H1 (cell line): ENCODE data around the gene VPS37C. TPM values are rescaled to one million over a fixed set of nuclear protein-coding genes. Genes with fewer than 3 reads are reported as not detected.
A peak's percentile ranks its signal among the peaks of the same experiment; 100 is the strongest.

Experiments
- CTCF ChIA-PET: fragments of 300-600 bp; sonication (Branson Sonifier 250); formaldehyde crosslinking; loops from one replicate; lab custom pipeline; 2021; ENCODE audit not compliant: partially characterized antibody; lab: Charles Lee
- POLR2A ChIA-PET: fragments of 300-600 bp; sonication (Branson Sonifier 250); formaldehyde crosslinking; loops from one replicate; lab custom pipeline; 2021; ENCODE audit warnings: inconsistent platforms; ENCODE audit not compliant: partially characterized antibody; lab: Charles Lee
- DNase-seq, 2 experiments: peaks; one replicate each; pipeline versions ENCODE4 v3.0.0 to v3.0.0-alpha.2; 2010 to 2022; ENCODE audit warnings: low spot score in 2 of 2, low read depth in 1 of 2, mixed read lengths in 1 of 2
- FAIRE-seq: peaks from 2 replicates; lab custom pipeline; 2011; peaks lifted over from hg19 to GRCh38; lab: Jason Lieb, UNC
- H2AFZ ChIP-seq: 2 replicates; pipeline ENCODE4 v1.8.1; 2012; ENCODE audit warnings: low read length, inconsistent platforms
- H2AK5ac ChIP-seq: 2 replicates; pipeline ENCODE4 v1.6.1; 2013; ENCODE audit warnings: low read depth, low read length
- H2BK120ac ChIP-seq: replicated peaks from 2 replicates; pipeline ENCODE3; 2013; ENCODE audit warnings: low read depth, low read length, inconsistent platforms
- H2BK12ac ChIP-seq: 2 replicates; pipeline ENCODE4 v1.6.1; 2013; ENCODE audit warnings: low read depth, low read length
- H2BK15ac ChIP-seq: 2 replicates; pipeline ENCODE4 v1.6.1; 2013; ENCODE audit warnings: low read length
- H2BK20ac ChIP-seq: 2 replicates; pipeline ENCODE4 v1.6.1; 2013; ENCODE audit warnings: low read length
- H2BK5ac ChIP-seq: 2 replicates; pipeline ENCODE4 v1.6.1; 2013; ENCODE audit warnings: low read depth, low read length
- H3K14ac ChIP-seq: 2 replicates; pipeline ENCODE4 v1.6.1; 2013; ENCODE audit warnings: inconsistent platforms; ENCODE audit not compliant: insufficient read length
- H3K18ac ChIP-seq: 2 replicates; pipeline ENCODE4 v1.6.1; 2013; ENCODE audit warnings: low read length; ENCODE audit errors: extremely low read depth
- H3K23ac ChIP-seq: 2 replicates; pipeline ENCODE4 v1.6.1; 2013; ENCODE audit warnings: inconsistent platforms; ENCODE audit not compliant: insufficient read length
- H3K23me2 ChIP-seq: 2 replicates; pipeline ENCODE4 v1.6.1; 2013; ENCODE audit warnings: low read depth, low read length
- H3K27ac ChIP-seq: 2 replicates; pipeline ENCODE4 v1.6.1; 2011; ENCODE audit warnings: low read depth, low read length, inconsistent platforms
- H3K27me3 ChIP-seq, 4 experiments: replicated peaks in 1 of 4; 1 replicate in 1 of 4; 2 replicates in 3 of 4; pipeline versions ENCODE4 v1.6.1 to v1.8.1; 2011 to 2013; ENCODE audit warnings: low read length in 3 of 4, mild to moderate bottlenecking in 3 of 4, inconsistent platforms in 2 of 4, mixed read lengths in 2 of 4, moderate library complexity in 1 of 4; ENCODE audit not compliant: control insufficient read depth in 3 of 4, insufficient read depth in 3 of 4; ENCODE audit errors: extremely low read depth in 1 of 4
- H3K36me3 ChIP-seq, 4 experiments: 2 replicates each; pipeline versions ENCODE4 v1.6.1 to v1.8.1; 2011 to 2013; ENCODE audit warnings: mild to moderate bottlenecking in 4 of 4, low read length in 3 of 4, moderate library complexity in 2 of 4, control low read depth in 1 of 4, inconsistent platforms in 1 of 4; ENCODE audit not compliant: insufficient read depth in 4 of 4, control insufficient read depth in 2 of 4
- H3K4ac ChIP-seq: replicated peaks from 2 replicates; pipeline ENCODE3; 2013; ENCODE audit warnings: low read length, low read depth, mixed read lengths, inconsistent platforms; ENCODE audit not compliant: insufficient read length
- H3K4me1 ChIP-seq, 4 experiments: replicated peaks in 1 of 4; 1 replicate in 1 of 4; 2 replicates in 3 of 4; pipeline versions ENCODE4 v1.6.1 to v1.8.1; 2011 to 2013; ENCODE audit warnings: low read length in 3 of 4, inconsistent platforms in 2 of 4, mixed read lengths in 1 of 4; ENCODE audit not compliant: insufficient read depth in 4 of 4, control insufficient read depth in 3 of 4
- H3K4me2 ChIP-seq, 2 experiments: 2 replicates each; pipeline versions ENCODE4 v1.6.1 to v1.8.1; 2011 to 2013; ENCODE audit warnings: low read depth in 2 of 2, low read length in 2 of 2, control low read depth in 1 of 2, inconsistent platforms in 1 of 2, mild to moderate bottlenecking in 1 of 2; ENCODE audit not compliant: insufficient read depth in 1 of 2
- H3K4me3 ChIP-seq, 4 experiments: fragments of 200-600, 300-600 bp in 1 of 4; sonication (generic), shearing (Covaris generic), sonication (Bioruptor Twin) in 1 of 4; 2 replicates each; pipeline versions ENCODE4 v1.5.1 to v1.8.1; 2011 to 2016; ENCODE audit warnings: low read length in 4 of 4, low read depth in 3 of 4, control low read depth in 2 of 4, inconsistent platforms in 2 of 4, mild to moderate bottlenecking in 2 of 4, mixed read lengths in 1 of 4, moderate library complexity in 1 of 4; ENCODE audit not compliant: insufficient read depth in 2 of 4; ENCODE audit errors: extremely low read depth in 1 of 4
- H3K56ac ChIP-seq: replicated peaks from 2 replicates; pipeline ENCODE3; 2013; ENCODE audit warnings: low read depth, mild to moderate bottlenecking, mixed read lengths, low read length, inconsistent platforms; ENCODE audit not compliant: insufficient read length
- H3K79me1 ChIP-seq: 2 replicates; pipeline ENCODE4 v1.6.1; 2013; ENCODE audit warnings: low read depth, low read length, control low read depth
- H3K79me2 ChIP-seq, 2 experiments: 2 replicates each; pipeline versions ENCODE4 v1.6.1 to v1.8.1; 2012 to 2013; ENCODE audit warnings: low read length in 2 of 2, mild to moderate bottlenecking in 2 of 2, inconsistent platforms in 1 of 2; ENCODE audit not compliant: insufficient read depth in 2 of 2, control insufficient read depth in 1 of 2
- H3K9ac ChIP-seq, 4 experiments: replicated peaks in 1 of 4; 1 replicate in 1 of 4; 2 replicates in 3 of 4; pipeline versions ENCODE4 v1.6.1 to v1.8.1; 2011 to 2013; ENCODE audit warnings: low read depth in 3 of 4, low read length in 3 of 4, control low read depth in 2 of 4, mild to moderate bottlenecking in 2 of 4, moderate library complexity in 2 of 4, inconsistent platforms in 1 of 4; ENCODE audit errors: extremely low read depth in 1 of 4
- H3K9me3 ChIP-seq, 2 experiments: 2 replicates each; pipeline versions ENCODE4 v1.6.1 to v1.8.1; 2012 to 2013; ENCODE audit warnings: mild to moderate bottlenecking in 2 of 2, moderate library complexity in 2 of 2, control low read depth in 1 of 2, inconsistent platforms in 1 of 2, low read depth in 1 of 2, low read length in 1 of 2, mixed read lengths in 1 of 2; ENCODE audit not compliant: insufficient read depth in 2 of 2
- H4K20me1 ChIP-seq, 2 experiments: replicated peaks in 1 of 2; 2 replicates each; pipeline versions ENCODE3 to v1.8.1; 2011 to 2013; ENCODE audit warnings: inconsistent platforms in 2 of 2, low read length in 2 of 2, mild to moderate bottlenecking in 1 of 2; ENCODE audit not compliant: insufficient read depth in 2 of 2, control insufficient read depth in 1 of 2
- H4K5ac ChIP-seq: 2 replicates; pipeline ENCODE4 v1.6.1; 2013; ENCODE audit warnings: low read length, low read depth, mixed read lengths, inconsistent platforms; ENCODE audit not compliant: insufficient read length
- H4K8ac ChIP-seq: 2 replicates; pipeline ENCODE4 v1.8.0; 2013; ENCODE audit warnings: mild to moderate bottlenecking, moderate library complexity, low read length, inconsistent platforms; ENCODE audit not compliant: insufficient read depth; ENCODE audit errors: extremely low read depth
- H4K91ac ChIP-seq: replicated peaks from 2 replicates; pipeline ENCODE3; 2013; ENCODE audit warnings: low read length, mixed read lengths, inconsistent platforms; ENCODE audit not compliant: insufficient read length
- CHD1 ChIP-seq: IDR thresholded peaks from 2 replicates; pipeline ENCODE4 v1.6.1; 2012; ENCODE audit warnings: low read depth, low read length, improper control_type of control experiment
- CREB1 ChIP-seq: IDR thresholded peaks from 2 replicates; pipeline ENCODE4 v1.6.1; 2012; ENCODE audit warnings: inconsistent platforms
- CTBP2 ChIP-seq: IDR thresholded peaks from 2 replicates; pipeline ENCODE4 v1.7.0; 2011; ENCODE audit warnings: borderline replicate concordance, mild to moderate bottlenecking, moderate library complexity, mixed read lengths, low read length; ENCODE audit not compliant: insufficient read depth, insufficient read length
- EZH2 ChIP-seq: fragments of 200-600 bp; sonication (generic); IDR thresholded peaks from 2 replicates; pipeline ENCODE4 v1.7.1; 2012; ENCODE audit warnings: low read depth, mild to moderate bottlenecking, moderate library complexity, low read length, inconsistent platforms; ENCODE audit not compliant: severe bottlenecking
- GTF2F1 ChIP-seq: IDR thresholded peaks from 2 replicates; pipeline ENCODE4 v1.6.1; 2012; ENCODE audit warnings: low read depth, low read length, improper control_type of control experiment, borderline replicate concordance
- NRF1 ChIP-seq: IDR thresholded peaks from 2 replicates; pipeline ENCODE4 v1.6.1; 2011; ENCODE audit warnings: mild to moderate bottlenecking, low read depth, low read length, improper control_type of control experiment
- RFX5 ChIP-seq: IDR thresholded peaks from 2 replicates; pipeline ENCODE4 v1.6.1; 2011; ENCODE audit warnings: low read depth, low read length, improper control_type of control experiment, borderline replicate concordance
- SIRT6 ChIP-seq: IDR thresholded peaks from one replicate; pipeline ENCODE4 v1.7.1; 2012; ENCODE audit warnings: low read length, inconsistent platforms
- SP2 ChIP-seq: IDR thresholded peaks from 2 replicates; pipeline ENCODE4 v1.6.1; 2012; ENCODE audit warnings: mild to moderate bottlenecking, low read length, inconsistent platforms
- SP4 ChIP-seq: IDR thresholded peaks from 2 replicates; pipeline ENCODE4 v1.6.1; 2012; ENCODE audit warnings: low read length, inconsistent platforms
- SUZ12 ChIP-seq: fragments of 200-600 bp; sonication (generic); IDR thresholded peaks from 2 replicates; pipeline ENCODE4 v1.6.1; 2012; ENCODE audit warnings: mild to moderate bottlenecking, inconsistent platforms, low read length, moderate library complexity, mixed read lengths
- TBP ChIP-seq: IDR thresholded peaks from 2 replicates; pipeline ENCODE4 v1.6.1; 2011; ENCODE audit warnings: low read depth, low read length, improper control_type of control experiment
- WGBS, 2 experiments: shearing (Covaris generic) in 1 of 2; methylation state at CpG; one replicate each; pipeline versions ENCODE4 v1.1.6 to v1.1.7; 2013 to 2015; ENCODE audit warnings: low lambda C conversion rate in 2 of 2, mixed read lengths in 2 of 2, inconsistent platforms in 1 of 2, low coverage in 1 of 2, missing lambda C conversion rate in 1 of 2; ENCODE audit not compliant: insufficient replicate concordance in 2 of 2, insufficient coverage in 1 of 2, insufficient read length in 1 of 2; ENCODE audit errors: extremely low coverage in 1 of 2, missing lambda C conversion rate in 1 of 2; 5-methylcytosine and 5-hydroxymethylcytosine counted together
- polyA plus RNA-seq, 7 experiments: library from polyadenylated mRNA; depleted of rRNA in 3 of 7; stranded (reverse) in 5 of 7; unstranded in 2 of 7; fragments of >200 nt in 5 of 7; fragments of 200-250 nt in 2 of 7; gene quantifications; 1 replicate in 5 of 7; 2 replicates in 1 of 7; 4 replicates in 1 of 7; pipeline versions ENCODE4 v1.2.1 to v1.2.3, GENCODE V29; 2011 to 2013; ENCODE audit warnings: missing spikeins in 2 of 7, mixed read lengths in 2 of 7
- total RNA-seq: library from RNA; stranded (reverse); fragmentation: NEBNext Ultra II Directional; extraction: Animal tissue kit (Norgen Biotek cat#: 25700); gene quantifications from 2 replicates; pipeline ENCODE4 v1.2.1, GENCODE V29; 2021

The VPS37C gene
- total and polyA plus RNA-seq, 2 of the 8 experiments (the other 6 are each of a cell fraction or from before 2014, with no cell fraction given): 12.9 to 21.0 TPM

DNA sequence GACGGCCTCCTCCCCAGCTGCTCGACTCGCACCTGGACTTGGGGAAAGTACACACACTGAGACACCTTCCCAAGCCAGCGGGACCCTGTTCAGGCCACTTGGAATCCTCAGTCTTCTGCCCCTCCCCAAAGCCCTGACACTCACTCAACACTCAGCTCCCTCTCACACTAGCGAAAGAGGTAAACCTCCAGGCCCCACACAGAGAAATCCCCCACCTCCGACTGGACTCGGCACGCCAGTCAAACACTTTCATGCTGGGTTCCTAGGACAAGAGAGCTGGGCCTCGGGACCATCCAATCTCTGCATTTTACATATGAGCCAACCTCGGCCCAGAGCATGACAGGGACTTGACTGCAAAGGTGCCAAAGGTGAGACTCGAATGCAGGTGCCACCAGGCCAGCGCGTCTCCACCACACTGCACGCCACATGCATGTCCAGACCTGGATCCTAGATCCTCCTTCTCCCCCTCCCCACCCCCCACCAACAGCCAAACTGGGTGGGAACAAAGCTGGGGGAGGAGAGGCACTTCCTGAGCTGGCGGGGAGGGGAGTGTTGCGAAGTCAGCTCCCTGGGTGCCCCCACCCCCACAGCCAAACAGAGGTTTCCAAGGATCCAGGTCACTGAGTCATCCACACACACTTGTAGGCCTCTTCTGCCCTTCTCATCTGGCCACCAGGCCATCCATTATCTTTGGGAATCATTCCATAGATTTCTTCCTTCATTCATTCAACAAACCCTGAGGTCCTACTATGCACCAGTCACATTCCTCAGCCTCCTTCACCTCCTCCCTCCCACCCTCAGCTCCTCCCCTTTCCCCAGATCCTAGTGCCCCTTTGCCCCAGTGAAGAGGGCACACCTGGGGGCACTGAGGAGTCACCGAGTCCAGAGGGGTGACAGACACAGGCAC lies 69.6 kb downstream of the VPS37C start:
- H3K36me3 ChIP-seq: no peaks in the 10 kb centered on the region
- no peak overlapping the region for H3K56ac ChIP-seq
- peaks cover 0 to 10% (median 0%) of the 10 kb centered on the region in 4 experiments; a peak in 3 of 7 replicates for H3K4me1 ChIP-seq
- no peaks in the 10 kb centered on the region for H3K79me1 ChIP-seq
- no peak overlapping the region for H4K91ac ChIP-seq
- no peak overlapping the region for H2BK12ac ChIP-seq
- no peaks in the 10 kb centered on the region for H3K27me3 ChIP-seq
- H3K9ac ChIP-seq: no peak overlapping the region
- H2BK120ac ChIP-seq: no peak overlapping the region
- H2AFZ ChIP-seq: 0 out of 2 replicates have a peak overlapping the region, but pooled peaks have one; percentile 58
- H4K20me1 ChIP-seq: no peaks in the 10 kb centered on the region
- H3K4ac ChIP-seq: no peak overlapping the region
- H3K14ac ChIP-seq: no peak overlapping the region
- no peak overlapping the region for H2BK15ac ChIP-seq
- WGBS, 2 experiments: 88% methylated on average over 17 of the region's 17 CpGs; no CpG with 5 or more reads in 1 of the 2 experiments
- no peak overlapping the region for H2BK20ac ChIP-seq
- H3K27ac ChIP-seq: no peak overlapping the region; the same call in 1 of the 2 replicates
- no peak overlapping the region for H3K4me3 ChIP-seq
- H3K23me2 ChIP-seq: no peaks in the 10 kb centered on the region
- no peaks in the 10 kb centered on the region for H3K79me2 ChIP-seq
- H3K23ac ChIP-seq: no peak overlapping the region
- ChIA-PET CTCF (interaction anchor here (0.6 to 1.2 kb wide), 4 partner anchors 20 to 138 kb away, joined by 3 read pairs; no protein-coding TSS in a partner anchor), POLR2A (interaction anchor here (0.9 to 1.0 kb wide), 2 partner anchors 26 to 69 kb away, joined by 3 to 4 read pairs; no protein-coding TSS in a partner anchor)
- FAIRE-seq (no peak), DNase-seq (no peak)
- no peak overlapping the region for H4K5ac ChIP-seq
- peak overlapping the region; percentile 48; the same call in 1 of the 2 replicates for H3K18ac ChIP-seq
- H2BK5ac ChIP-seq: peak overlapping the region; percentile 26; the same call in 1 of the 2 replicates
- H4K8ac ChIP-seq: no peak overlapping the region
- no peak overlapping the region for H3K4me2 ChIP-seq
- H2AK5ac ChIP-seq: no peak overlapping the region
- TF ChIP-seq RFX5 (no peak), NRF1 (no peak), SIRT6 (no peak), TBP (no peak), GTF2F1 (no peak), CHD1 (no peak), CTBP2 (no peak), SP4 (no peak), SP2 (no peak), CREB1 (no peak), SUZ12 (no peak), EZH2 (no peak)
- H3K9me3 ChIP-seq: peaks cover 0 to 7% of the 10 kb centered on the region in 2 experiments; a peak in 1 of 4 replicates
